Liver (tissue), 3 donors: ENCODE results near the gene PLCB4.

ENCODE experiments used
- EGR1 ChIP-seq, 2 donors: IDR thresholded peaks; 2 replicates each; pipeline ENCODE4 v1.6.1; 2016 to 2018; ENCODE audit warnings: antibody characterized with exemption in 2 of 2, low read depth in 2 of 2
- GABPA ChIP-seq, 2 donors: IDR thresholded peaks in 1 of 2; conservative IDR thresholded peaks in 1 of 2; 2 replicates each; pipeline ENCODE4 v1.6.1; 2016; ENCODE audit warnings: antibody characterized with exemption in 2 of 2, mild to moderate bottlenecking in 1 of 2, moderate library complexity in 1 of 2
- NR2F2 ChIP-seq: IDR thresholded peaks from 2 replicates; pipeline ENCODE4 v1.6.1; 2016; ENCODE audit warnings: antibody characterized with exemption
- RAD21 ChIP-seq, 2 donors: IDR thresholded peaks; 2 replicates each; pipeline ENCODE4 v1.6.1; 2016; ENCODE audit warnings: antibody characterized with exemption in 2 of 2, mild to moderate bottlenecking in 2 of 2
- RXRA ChIP-seq, 2 donors: IDR thresholded peaks; 2 replicates each; pipeline ENCODE4 v1.6.1; 2017 to 2018; ENCODE audit warnings: antibody characterized with exemption in 2 of 2, mild to moderate bottlenecking in 1 of 2
- TAF1 ChIP-seq: conservative IDR thresholded peaks from 2 replicates; pipeline ENCODE4 v1.6.1; 2016; ENCODE audit warnings: antibody characterized with exemption, mild to moderate bottlenecking
- TF ChIP-seq, protein P1 (sequence below): fragments of 150-350 bp; IDR thresholded peaks from 2 replicates; pipeline ENCODE4 v1.5.1; 2017; ENCODE audit warnings: improper control_type of control experiment, low read depth, low read length; ENCODE audit not compliant: missing input control
- TF ChIP-seq, protein P2 (sequence below): IDR thresholded peaks from 2 replicates; pipeline ENCODE4 v1.6.1; 2016; ENCODE audit warnings: antibody characterized with exemption
- TF ChIP-seq, protein P3 (sequence below): IDR thresholded peaks from 2 replicates; pipeline ENCODE4 v1.6.1; 2016; ENCODE audit warnings: antibody characterized with exemption
- donor health status: healthy.
- donor health status: healthy.

DNA sequence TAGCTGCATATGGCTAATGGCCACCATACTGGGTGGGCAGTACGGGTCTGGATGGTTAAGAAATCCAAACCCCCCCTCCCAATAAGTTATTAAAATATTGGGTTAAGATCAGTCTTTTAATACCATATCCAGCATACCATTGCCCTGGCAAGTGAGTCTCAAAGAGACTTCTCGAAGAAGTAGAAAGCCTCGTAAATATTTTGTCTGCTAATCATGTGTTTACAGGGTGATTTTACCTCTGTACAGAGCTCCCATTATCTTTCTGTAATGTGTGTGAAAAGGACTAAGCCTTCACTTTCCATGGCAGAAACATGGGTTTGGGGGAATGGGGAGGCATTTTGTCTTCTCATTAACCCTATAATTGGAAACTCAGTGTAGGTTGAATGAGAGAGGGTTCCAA lies 270.8 kb downstream of the PLCB4 start:
- TF ChIP-seq, protein P1, sequence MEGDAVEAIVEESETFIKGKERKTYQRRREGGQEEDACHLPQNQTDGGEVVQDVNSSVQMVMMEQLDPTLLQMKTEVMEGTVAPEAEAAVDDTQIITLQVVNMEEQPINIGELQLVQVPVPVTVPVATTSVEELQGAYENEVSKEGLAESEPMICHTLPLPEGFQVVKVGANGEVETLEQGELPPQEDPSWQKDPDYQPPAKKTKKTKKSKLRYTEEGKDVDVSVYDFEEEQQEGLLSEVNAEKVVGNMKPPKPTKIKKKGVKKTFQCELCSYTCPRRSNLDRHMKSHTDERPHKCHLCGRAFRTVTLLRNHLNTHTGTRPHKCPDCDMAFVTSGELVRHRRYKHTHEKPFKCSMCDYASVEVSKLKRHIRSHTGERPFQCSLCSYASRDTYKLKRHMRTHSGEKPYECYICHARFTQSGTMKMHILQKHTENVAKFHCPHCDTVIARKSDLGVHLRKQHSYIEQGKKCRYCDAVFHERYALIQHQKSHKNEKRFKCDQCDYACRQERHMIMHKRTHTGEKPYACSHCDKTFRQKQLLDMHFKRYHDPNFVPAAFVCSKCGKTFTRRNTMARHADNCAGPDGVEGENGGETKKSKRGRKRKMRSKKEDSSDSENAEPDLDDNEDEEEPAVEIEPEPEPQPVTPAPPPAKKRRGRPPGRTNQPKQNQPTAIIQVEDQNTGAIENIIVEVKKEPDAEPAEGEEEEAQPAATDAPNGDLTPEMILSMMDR, result no peak
- TF ChIP-seq, protein P2, sequence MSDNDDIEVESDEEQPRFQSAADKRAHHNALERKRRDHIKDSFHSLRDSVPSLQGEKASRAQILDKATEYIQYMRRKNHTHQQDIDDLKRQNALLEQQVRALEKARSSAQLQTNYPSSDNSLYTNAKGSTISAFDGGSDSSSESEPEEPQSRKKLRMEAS, result no peak
- TF ChIP-seq EGR1 (IDR thresholded peaks at IDR 0.05; ENCODE audit: low read depth in 2 of 2) (no peak), RXRA (IDR thresholded peaks at IDR 0.05) (no peak), TAF1 (no peak), NR2F2 (no peak), GABPA (IDR thresholded peaks at IDR 0.05 in 1 of 2, conservative IDR thresholded peaks at IDR 0.05 in 1 of 2) (no peak), RAD21 (IDR thresholded peaks at IDR 0.05) (no peak)
- TF ChIP-seq, protein P3, sequence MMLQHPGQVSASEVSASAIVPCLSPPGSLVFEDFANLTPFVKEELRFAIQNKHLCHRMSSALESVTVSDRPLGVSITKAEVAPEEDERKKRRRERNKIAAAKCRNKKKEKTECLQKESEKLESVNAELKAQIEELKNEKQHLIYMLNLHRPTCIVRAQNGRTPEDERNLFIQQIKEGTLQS, result no peak
